ENCODE results near the gene EDDM13. TPM values are rescaled to one million over a fixed set of nuclear protein-coding genes. Genes with fewer than 3 reads are reported as not detected.

Gene EDDM13
- total and polyA plus RNA-seq, 10 of the 15 experiments (the other 5 are each of a cell fraction or from before 2014, with no cell fraction given) = 0.15 to 0.37 TPM; not detected in 8

DNA sequence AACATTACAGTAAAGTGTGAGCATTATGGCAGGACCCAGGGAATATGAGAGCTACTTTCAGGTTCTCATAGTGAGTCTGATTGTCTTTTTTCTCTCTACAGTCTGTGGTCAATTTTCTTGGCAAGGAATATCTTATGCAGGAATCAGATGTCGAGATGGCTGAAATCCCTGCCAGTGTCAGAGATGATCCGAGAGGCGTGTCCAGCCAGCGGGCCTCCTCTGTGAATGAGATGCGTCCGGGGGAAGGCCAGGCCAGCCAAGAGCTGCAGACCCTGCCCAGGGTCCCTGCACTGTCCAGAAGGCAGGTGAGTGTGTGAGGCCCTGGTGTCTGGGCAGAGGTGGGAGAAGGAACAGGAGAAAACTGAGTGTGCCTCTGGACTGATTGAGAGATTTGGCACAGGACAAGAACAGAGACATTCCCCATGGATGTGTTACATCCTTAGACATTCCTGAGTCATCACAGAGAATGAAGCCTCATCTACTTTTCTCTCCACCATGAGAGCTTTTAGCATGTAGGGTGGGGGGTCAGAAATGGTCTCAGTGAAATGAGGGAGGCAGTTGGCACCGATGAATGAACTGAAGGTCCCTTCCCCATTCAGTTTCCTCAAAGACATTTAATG lies 27.3 kb upstream of the EDDM13 start:
- Histone ChIP-seq H3K27ac (ENCODE audit: control insufficient read depth, insufficient read depth) (no peak overlapping the region), H3K27me3 (replicated peaks in 1 of 2; ENCODE audit: control insufficient read depth in 2 of 2, insufficient read depth in 2 of 2, low read length in 1 of 2) (no peaks in the 10 kb centered on the region), H3K9ac (ENCODE audit: control insufficient read depth, insufficient read depth, low read length) (no peak overlapping the region), H3K9me3 (replicated peaks; ENCODE audit: control insufficient read depth, insufficient read depth, low read length) (no peaks in the 10 kb centered on the region), H3K4me1 (ENCODE audit: control insufficient read depth, insufficient read depth, low read length) (no peaks in the 10 kb centered on the region), H3K36me3 (ENCODE audit: control insufficient read depth in 2 of 2, insufficient read depth in 2 of 2, low read length in 1 of 2) (no peaks in the 10 kb centered on the region), H2AFZ (ENCODE audit: control insufficient read depth, low read depth, low read length) (no peak overlapping the region), H3K4me2 (ENCODE audit: control insufficient read depth, insufficient read depth) (no peak overlapping the region), H4K20me1 (ENCODE audit: control insufficient read depth, insufficient read depth) (no peaks in the 10 kb centered on the region), H3K4me3 (no peak overlapping the region), H3K79me2 (ENCODE audit: control insufficient read depth, insufficient read depth, low read length) (no peaks in the 10 kb centered on the region)
- in situ Hi-C loops (cut with MboI) (no loop called here), intact Hi-C loops (cut with micrococcal nuclease; ENCODE audit: unreplicated experiment) (no loop called here)
- SMC1A ChIA-PET (ENCODE audit: uncharacterized antibody, unreplicated experiment) = no interaction called here
- DNase-seq (ENCODE audit: low read depth, low spot score) (no peak), FAIRE-seq (no peak), ATAC-seq (no peak)
- CTCF ChIA-PET = no interaction called here
- no TSS peak for BruUV-seq (replicated peaks)
- WGBS (ENCODE audit: insufficient coverage, insufficient replicate concordance, low lambda C conversion rate, missing lambda C conversion rate) = 72% methylated on average over 7 of the region's 7 CpGs
- RAD21 ChIA-PET (ENCODE audit: unreplicated experiment) = no interaction called here
- TF ChIP-seq SPI1 (IDR thresholded peaks at IDR 0.05; ENCODE audit: borderline replicate concordance, insufficient read depth, low read depth, low read length) (no peak), RUNX3 (IDR thresholded peaks at IDR 0.05; ENCODE audit: low read length) (no peak), STAT1 (conservative IDR thresholded peaks at IDR 0.05) (no peak), ZNF384 (IDR thresholded peaks at IDR 0.05; ENCODE audit: borderline replicate concordance, low read depth, low read length) (no peak), KLF5 (IDR thresholded peaks at IDR 0.05; ENCODE audit: partially characterized antibody) (no peak), MYC (IDR thresholded peaks at IDR 0.05; ENCODE audit: insufficient read depth, insufficient read length, insufficient replicate concordance, low read length, severe bottlenecking) (no peak), MEF2B (IDR thresholded peaks at IDR 0.05; ENCODE audit: partially characterized antibody, poor library complexity, severe bottlenecking) (no peak), RBBP5 (conservative IDR thresholded peaks at IDR 0.05) (no peak), CHD2 (IDR thresholded peaks at IDR 0.05; ENCODE audit: borderline replicate concordance, low read depth, low read length) (no peak)
- TF ChIP-seq, protein P1, sequence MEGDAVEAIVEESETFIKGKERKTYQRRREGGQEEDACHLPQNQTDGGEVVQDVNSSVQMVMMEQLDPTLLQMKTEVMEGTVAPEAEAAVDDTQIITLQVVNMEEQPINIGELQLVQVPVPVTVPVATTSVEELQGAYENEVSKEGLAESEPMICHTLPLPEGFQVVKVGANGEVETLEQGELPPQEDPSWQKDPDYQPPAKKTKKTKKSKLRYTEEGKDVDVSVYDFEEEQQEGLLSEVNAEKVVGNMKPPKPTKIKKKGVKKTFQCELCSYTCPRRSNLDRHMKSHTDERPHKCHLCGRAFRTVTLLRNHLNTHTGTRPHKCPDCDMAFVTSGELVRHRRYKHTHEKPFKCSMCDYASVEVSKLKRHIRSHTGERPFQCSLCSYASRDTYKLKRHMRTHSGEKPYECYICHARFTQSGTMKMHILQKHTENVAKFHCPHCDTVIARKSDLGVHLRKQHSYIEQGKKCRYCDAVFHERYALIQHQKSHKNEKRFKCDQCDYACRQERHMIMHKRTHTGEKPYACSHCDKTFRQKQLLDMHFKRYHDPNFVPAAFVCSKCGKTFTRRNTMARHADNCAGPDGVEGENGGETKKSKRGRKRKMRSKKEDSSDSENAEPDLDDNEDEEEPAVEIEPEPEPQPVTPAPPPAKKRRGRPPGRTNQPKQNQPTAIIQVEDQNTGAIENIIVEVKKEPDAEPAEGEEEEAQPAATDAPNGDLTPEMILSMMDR (IDR thresholded peaks at IDR 0.05 in 2 of 3, conservative IDR thresholded peaks at IDR 0.05 in 1 of 3; ENCODE audit: control insufficient read depth in 2 of 3, extremely low read depth in 1 of 3, insufficient read depth in 1 of 3, low read depth in 3 of 3, low read length in 3 of 3) = no peak
- TF ChIP-seq, protein P2, sequence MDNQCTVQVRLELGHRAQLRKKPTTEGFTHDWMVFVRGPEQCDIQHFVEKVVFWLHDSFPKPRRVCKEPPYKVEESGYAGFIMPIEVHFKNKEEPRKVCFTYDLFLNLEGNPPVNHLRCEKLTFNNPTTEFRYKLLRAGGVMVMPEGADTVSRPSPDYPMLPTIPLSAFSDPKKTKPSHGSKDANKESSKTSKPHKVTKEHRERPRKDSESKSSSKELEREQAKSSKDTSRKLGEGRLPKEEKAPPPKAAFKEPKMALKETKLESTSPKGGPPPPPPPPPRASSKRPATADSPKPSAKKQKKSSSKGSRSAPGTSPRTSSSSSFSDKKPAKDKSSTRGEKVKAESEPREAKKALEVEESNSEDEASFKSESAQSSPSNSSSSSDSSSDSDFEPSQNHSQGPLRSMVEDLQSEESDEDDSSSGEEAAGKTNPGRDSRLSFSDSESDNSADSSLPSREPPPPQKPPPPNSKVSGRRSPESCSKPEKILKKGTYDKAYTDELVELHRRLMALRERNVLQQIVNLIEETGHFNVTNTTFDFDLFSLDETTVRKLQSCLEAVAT (IDR thresholded peaks at IDR 0.05) = no peak
- TF ChIP-seq, protein P3, sequence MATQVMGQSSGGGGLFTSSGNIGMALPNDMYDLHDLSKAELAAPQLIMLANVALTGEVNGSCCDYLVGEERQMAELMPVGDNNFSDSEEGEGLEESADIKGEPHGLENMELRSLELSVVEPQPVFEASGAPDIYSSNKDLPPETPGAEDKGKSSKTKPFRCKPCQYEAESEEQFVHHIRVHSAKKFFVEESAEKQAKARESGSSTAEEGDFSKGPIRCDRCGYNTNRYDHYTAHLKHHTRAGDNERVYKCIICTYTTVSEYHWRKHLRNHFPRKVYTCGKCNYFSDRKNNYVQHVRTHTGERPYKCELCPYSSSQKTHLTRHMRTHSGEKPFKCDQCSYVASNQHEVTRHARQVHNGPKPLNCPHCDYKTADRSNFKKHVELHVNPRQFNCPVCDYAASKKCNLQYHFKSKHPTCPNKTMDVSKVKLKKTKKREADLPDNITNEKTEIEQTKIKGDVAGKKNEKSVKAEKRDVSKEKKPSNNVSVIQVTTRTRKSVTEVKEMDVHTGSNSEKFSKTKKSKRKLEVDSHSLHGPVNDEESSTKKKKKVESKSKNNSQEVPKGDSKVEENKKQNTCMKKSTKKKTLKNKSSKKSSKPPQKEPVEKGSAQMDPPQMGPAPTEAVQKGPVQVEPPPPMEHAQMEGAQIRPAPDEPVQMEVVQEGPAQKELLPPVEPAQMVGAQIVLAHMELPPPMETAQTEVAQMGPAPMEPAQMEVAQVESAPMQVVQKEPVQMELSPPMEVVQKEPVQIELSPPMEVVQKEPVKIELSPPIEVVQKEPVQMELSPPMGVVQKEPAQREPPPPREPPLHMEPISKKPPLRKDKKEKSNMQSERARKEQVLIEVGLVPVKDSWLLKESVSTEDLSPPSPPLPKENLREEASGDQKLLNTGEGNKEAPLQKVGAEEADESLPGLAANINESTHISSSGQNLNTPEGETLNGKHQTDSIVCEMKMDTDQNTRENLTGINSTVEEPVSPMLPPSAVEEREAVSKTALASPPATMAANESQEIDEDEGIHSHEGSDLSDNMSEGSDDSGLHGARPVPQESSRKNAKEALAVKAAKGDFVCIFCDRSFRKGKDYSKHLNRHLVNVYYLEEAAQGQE (IDR thresholded peaks at IDR 0.05; ENCODE audit: low read depth, low read length) = no peak
- TF ChIP-seq, protein P4, sequence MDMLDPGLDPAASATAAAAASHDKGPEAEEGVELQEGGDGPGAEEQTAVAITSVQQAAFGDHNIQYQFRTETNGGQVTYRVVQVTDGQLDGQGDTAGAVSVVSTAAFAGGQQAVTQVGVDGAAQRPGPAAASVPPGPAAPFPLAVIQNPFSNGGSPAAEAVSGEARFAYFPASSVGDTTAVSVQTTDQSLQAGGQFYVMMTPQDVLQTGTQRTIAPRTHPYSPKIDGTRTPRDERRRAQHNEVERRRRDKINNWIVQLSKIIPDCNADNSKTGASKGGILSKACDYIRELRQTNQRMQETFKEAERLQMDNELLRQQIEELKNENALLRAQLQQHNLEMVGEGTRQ (IDR thresholded peaks at IDR 0.05; ENCODE audit: borderline replicate concordance, low read depth, low read length) = no peak
- POLR2A ChIA-PET = no interaction called here
